GM12878 (cell line): ENCODE data around the gene BAK1. TPM values are rescaled to one million over a fixed set of nuclear protein-coding genes. Genes with fewer than 3 reads are reported as not detected.

Experiments
- ATAC-seq: fragments of 200-7000 bp; cut with Tn5 transposase; 3 replicates; pipeline ENCODE4 v1.9.1; 2020; ENCODE audit warnings: mild to moderate bottlenecking, moderate library complexity
- BruUV-seq: library from RNA; stranded (reverse); fragments of 400-500 nt; replicated peaks from 2 replicates; lab custom pipeline; 2021; lab: Mats Ljungman, UMichigan
- CTCF ChIA-PET: fragments of 300-600 bp; sonication (Branson Sonifier 250); formaldehyde crosslinking; extraction: SDS; loops from one replicate; lab custom pipeline; 2021; ENCODE audit warnings: inconsistent platforms; lab: Yijun Ruan, JAX
- POLR2A ChIA-PET: fragments of 350-600 bp; formaldehyde crosslinking; extraction: SDS; loops from one replicate; lab custom pipeline; 2021; ENCODE audit warnings: inconsistent platforms; lab: Charles Lee
- RAD21 ChIA-PET: fragments of 300-600 bp; sonication (Branson Sonifier 250); formaldehyde crosslinking; loops from one replicate; lab custom pipeline; 2023; ENCODE audit warnings: antibody characterized with exemption; ENCODE audit not compliant: unreplicated experiment; lab: Charles Lee
- SMC1A ChIA-PET: fragments of 300-600 bp; sonication (Branson Sonifier 250); formaldehyde crosslinking; loops from one replicate; lab custom pipeline; 2023; ENCODE audit not compliant: unreplicated experiment, uncharacterized antibody; lab: Charles Lee
- DNase-seq: peaks from one replicate; pipeline ENCODE4 v3.0.0-alpha.2; 2011; ENCODE audit warnings: low read depth, low spot score
- FAIRE-seq: peaks from 3 replicates; lab custom pipeline; 2011; peaks lifted over from hg19 to GRCh38; lab: Jason Lieb, UNC
- H2AFZ ChIP-seq: 2 replicates; pipeline ENCODE4 v1.6.0; 2011; ENCODE audit warnings: low read depth, low read length, control low read depth; ENCODE audit not compliant: control insufficient read depth
- H3K27ac ChIP-seq: 2 replicates; pipeline ENCODE4 v1.5.1; 2011; ENCODE audit warnings: control low read depth; ENCODE audit not compliant: control insufficient read depth, insufficient read depth
- H3K27me3 ChIP-seq, 2 experiments: replicated peaks in 1 of 2; 2 replicates each; pipeline versions ENCODE4 v1.6.0 to v1.6.1; 2011; ENCODE audit warnings: low read length in 1 of 2; ENCODE audit not compliant: control insufficient read depth in 2 of 2, insufficient read depth in 2 of 2
- H3K36me3 ChIP-seq, 2 experiments: 2 replicates each; pipeline ENCODE4 v1.5.1; 2011; ENCODE audit warnings: low read length in 1 of 2; ENCODE audit not compliant: control insufficient read depth in 2 of 2, insufficient read depth in 2 of 2
- H3K4me1 ChIP-seq: 2 replicates; pipeline ENCODE4 v1.6.1; 2011; ENCODE audit warnings: mild to moderate bottlenecking, low read length, moderate library complexity, mixed read lengths; ENCODE audit not compliant: control insufficient read depth, insufficient read depth
- H3K4me2 ChIP-seq: 2 replicates; pipeline ENCODE4 v1.6.0; 2011; ENCODE audit warnings: control low read depth; ENCODE audit not compliant: control insufficient read depth, insufficient read depth
- H3K4me3 ChIP-seq: fragments of 200-600 bp; sonication (generic); 2 replicates; pipeline ENCODE4 v1.5.1; 2016
- H3K79me2 ChIP-seq: 2 replicates; pipeline ENCODE4 v1.6.0; 2011; ENCODE audit warnings: low read length; ENCODE audit not compliant: control insufficient read depth, insufficient read depth
- H3K9ac ChIP-seq: 2 replicates; pipeline ENCODE4 v1.8.0; 2011; ENCODE audit warnings: low read length, control low read depth, mixed read lengths; ENCODE audit not compliant: control insufficient read depth, insufficient read depth
- H3K9me3 ChIP-seq: replicated peaks from 3 replicates; pipeline ENCODE4 v1.5.1; 2011; ENCODE audit warnings: mild to moderate bottlenecking, low read length; ENCODE audit not compliant: control insufficient read depth, insufficient read depth
- H4K20me1 ChIP-seq: 2 replicates; pipeline ENCODE4 v1.6.0; 2011; ENCODE audit not compliant: control insufficient read depth, insufficient read depth
- BACH1 ChIP-seq: fragments of 450-650 bp; IDR thresholded peaks from 2 replicates; pipeline ENCODE4 v1.6.1; 2017; ENCODE audit warnings: mild to moderate bottlenecking, borderline replicate concordance
- BCL11A ChIP-seq: IDR thresholded peaks from 2 replicates; pipeline ENCODE4 v1.6.1; 2011; ENCODE audit warnings: low read depth, low read length
- BCL3 ChIP-seq: IDR thresholded peaks from 2 replicates; pipeline ENCODE4 v1.6.1; 2011; ENCODE audit warnings: borderline replicate concordance, low read depth, mild to moderate bottlenecking, moderate library complexity, low read length; ENCODE audit not compliant: insufficient read depth, poor library complexity, severe bottlenecking
- BMI1 ChIP-seq: fragments of 450-650 bp; IDR thresholded peaks from 2 replicates; pipeline ENCODE4 v1.6.1; 2016; ENCODE audit warnings: mild to moderate bottlenecking, moderate library complexity, borderline replicate concordance
- MLLT1 ChIP-seq: fragments of 450-650 bp; IDR thresholded peaks from 2 replicates; pipeline ENCODE4 v1.6.1; 2016; ENCODE audit warnings: mild to moderate bottlenecking
- NFYA ChIP-seq: IDR thresholded peaks from 2 replicates; pipeline ENCODE4 v1.6.1; 2011; ENCODE audit warnings: low read depth, mild to moderate bottlenecking, low read length, improper control_type of control experiment, borderline replicate concordance
- NFYB ChIP-seq: IDR thresholded peaks from 2 replicates; pipeline ENCODE4 v1.6.1; 2011; ENCODE audit warnings: low read depth, mild to moderate bottlenecking, low read length, improper control_type of control experiment, moderate library complexity; ENCODE audit not compliant: insufficient read depth
- RCOR1 ChIP-seq: conservative IDR thresholded peaks from 2 replicates; pipeline ENCODE4 v1.6.1; 2012; ENCODE audit warnings: low read depth, low read length, improper control_type of control experiment
- RUNX3 ChIP-seq: IDR thresholded peaks from 2 replicates; pipeline ENCODE4 v1.6.1; 2012; ENCODE audit warnings: low read length, inconsistent platforms
- SIX5 ChIP-seq: IDR thresholded peaks from 2 replicates; pipeline ENCODE4 v1.6.1; 2011; ENCODE audit warnings: mild to moderate bottlenecking, low read depth, low read length, moderate library complexity; ENCODE audit not compliant: severe bottlenecking
- SREBF2 ChIP-seq: IDR thresholded peaks from 2 replicates; pipeline ENCODE4 v1.6.1; 2012; ENCODE audit warnings: mild to moderate bottlenecking, low read length
- SRF ChIP-seq, 2 experiments: IDR thresholded peaks; 2 replicates each; pipeline ENCODE4 v1.6.1; 2011; ENCODE audit warnings: low read depth in 2 of 2, low read length in 2 of 2, mild to moderate bottlenecking in 1 of 2, moderate library complexity in 1 of 2
- STAT1 ChIP-seq: fragments of 450-650 bp; conservative IDR thresholded peaks from 2 replicates; pipeline ENCODE4 v1.6.1; 2014; ENCODE audit warnings: antibody characterized with exemption, mild to moderate bottlenecking
- SUZ12 ChIP-seq: fragments of 200-600 bp; sonication (generic); IDR thresholded peaks from one replicate; pipeline ENCODE4 v1.6.1; 2018; ENCODE audit warnings: antibody characterized with exemption, mild to moderate bottlenecking; ENCODE audit not compliant: unreplicated experiment
- TBL1XR1 ChIP-seq: IDR thresholded peaks from 2 replicates; pipeline ENCODE4 v1.6.1; 2012; ENCODE audit warnings: low read depth, low read length, improper control_type of control experiment
- ZBED1 ChIP-seq: IDR thresholded peaks from 2 replicates; pipeline ENCODE4 v1.6.1; 2016; ENCODE audit warnings: borderline replicate concordance
- WGBS: methylation state at CpG from one replicate; pipeline ENCODE4 v1.1.6; 2016; ENCODE audit warnings: low lambda C conversion rate; ENCODE audit not compliant: insufficient replicate concordance, insufficient coverage; ENCODE audit errors: missing lambda C conversion rate; 5-methylcytosine and 5-hydroxymethylcytosine counted together
- in situ Hi-C: fragments of 300-500 bp; cut with MboI; formaldehyde crosslinking; loops from 9 replicates; pipeline ENCODE4 v1.14.3; 2018; ENCODE audit warnings: mixed read lengths
- intact Hi-C: fragments of 100-400 bp; cut with micrococcal nuclease; formaldehyde crosslinking; loops from one replicate; pipeline ENCODE4 v1.14.2; 2022; ENCODE audit not compliant: unreplicated experiment
- polyA plus RNA-seq, 11 experiments: library from polyadenylated mRNA; depleted of rRNA in 4 of 11; unstranded in 6 of 11; stranded (reverse) in 5 of 11; fragments of >200 nt; fragmentation: Nextera tagmentation in 4 of 11; fragmentation: Illumina TruSeq in 1 of 11; extraction: Ambion mirVana in 4 of 11; extraction: Trizol in 1 of 11; gene quantifications; 1 replicate in 1 of 11; 2 replicates in 10 of 11; pipeline versions ENCODE4 v1.2.1 to v1.2.3, GENCODE V29; 2011 to 2016; ENCODE audit warnings: inconsistent platforms in 2 of 11, missing spikeins in 2 of 11, low read depth in 1 of 11
- total RNA-seq, 4 experiments: library from RNA; depleted of rRNA in 3 of 4; stranded (reverse); fragments of >200 nt in 3 of 4; fragmentation: Illumina TruSeq in 1 of 4; extraction: Trizol in 1 of 4; gene quantifications; 2 replicates each; pipeline versions ENCODE4 v1.2.1 to v1.2.3, GENCODE V29; 2013 to 2021
- TF ChIP-seq, protein P1 (sequence below): IDR thresholded peaks from 2 replicates; pipeline ENCODE4 v1.6.1; 2012; ENCODE audit warnings: low read depth, low read length, improper control_type of control experiment

The BAK1 gene
- total and polyA plus RNA-seq, 10 of the 15 experiments (the other 5 are each of a cell fraction or from before 2014, with no cell fraction given), result 6.3 to 65.8 (median 29.6) TPM

GRCh38 chr6:33609019-33609418, 28.9 kb upstream of the BAK1 start:
- no peak for ATAC-seq
- BruUV-seq, result no TSS peak
- H3K9ac ChIP-seq, result no peak overlapping the region
- H3K36me3 ChIP-seq, result no peaks in the 10 kb centered on the region
- FAIRE-seq, result no peak
- RAD21 ChIA-PET, result interaction anchor here (2.1 to 3.5 kb wide), 2 partner anchors 12 to 21 kb away, joined by 19 to 86 read pairs; partner anchors contain the start of gene ITPR3
- H3K9me3 ChIP-seq, result no peaks in the 10 kb centered on the region; the same call in 2 of the 3 replicates
- in situ Hi-C loops, result no loop called here
- CTCF ChIA-PET, result interaction anchor here (1.8 to 6.0 kb wide), 5 partner anchors 14 to 180 kb away, joined by 8 to 235 read pairs (median 22); partner anchors contain the start of genes BAK1 and UQCC2
- no peak overlapping the region for H3K4me2 ChIP-seq
- no peak overlapping the region for H3K27ac ChIP-seq
- SMC1A ChIA-PET, result interaction anchor here (2.8 to 6.6 kb wide), 3 partner anchors 12 to 22 kb away, joined by 14 to 122 read pairs (median 20); partner anchors contain the start of gene ITPR3
- 5% methylated on average over 3 of the region's 3 CpGs for WGBS
- POLR2A ChIA-PET, result no interaction called here
- H2AFZ ChIP-seq, result no peak overlapping the region
- H3K27me3 ChIP-seq, result no peaks in the 10 kb centered on the region; a peak in 1 of 4 replicates
- DNase-seq, result no peak
- intact Hi-C loops, result no loop called here
- H3K79me2 ChIP-seq, result no peaks in the 10 kb centered on the region
- H3K4me1 ChIP-seq, result no peaks in the 10 kb centered on the region
- TF ChIP-seq STAT1, result no peak
- no peak for TF ChIP-seq SIX5
- TF ChIP-seq BMI1, result no peak
- TF ChIP-seq BACH1, result no peak
- no peak for TF ChIP-seq RCOR1
- TF ChIP-seq NFYA, result no peak
- TF ChIP-seq SREBF2, result no peak
- no peak for TF ChIP-seq TBL1XR1
- TF ChIP-seq SUZ12, result no peak
- TF ChIP-seq BCL11A, result no peak
- no peak for TF ChIP-seq NFYB
- TF ChIP-seq, protein P1, sequence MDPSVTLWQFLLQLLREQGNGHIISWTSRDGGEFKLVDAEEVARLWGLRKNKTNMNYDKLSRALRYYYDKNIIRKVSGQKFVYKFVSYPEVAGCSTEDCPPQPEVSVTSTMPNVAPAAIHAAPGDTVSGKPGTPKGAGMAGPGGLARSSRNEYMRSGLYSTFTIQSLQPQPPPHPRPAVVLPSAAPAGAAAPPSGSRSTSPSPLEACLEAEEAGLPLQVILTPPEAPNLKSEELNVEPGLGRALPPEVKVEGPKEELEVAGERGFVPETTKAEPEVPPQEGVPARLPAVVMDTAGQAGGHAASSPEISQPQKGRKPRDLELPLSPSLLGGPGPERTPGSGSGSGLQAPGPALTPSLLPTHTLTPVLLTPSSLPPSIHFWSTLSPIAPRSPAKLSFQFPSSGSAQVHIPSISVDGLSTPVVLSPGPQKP, result no peak
- no peak for TF ChIP-seq BCL3
- TF ChIP-seq ZBED1, result no peak
- no peak for TF ChIP-seq RUNX3
- TF ChIP-seq SRF (IDR thresholded peaks at IDR 0.05; ENCODE audit: low read depth in 2 of 2, low read length in 2 of 2), result no peak
- TF ChIP-seq MLLT1, result no peak
- TF ChIP-seq, all 136 proteins: peak for 0
- no peaks in the 10 kb centered on the region for H4K20me1 ChIP-seq
- no peak overlapping the region for H3K4me3 ChIP-seq
